GM12875 (cell line): ENCODE measurements around the gene ARHGEF40.
A peak's percentile ranks its signal among the peaks of the same experiment; 100 is the strongest.

Experiments
- H3K4me3 ChIP-seq: one replicate; pipeline ENCODE4 v1.5.1; 2011; ENCODE audit warnings: low read depth, low read length, control low read depth
- TF ChIP-seq, protein P1 (sequence below): IDR thresholded peaks from 2 replicates; pipeline ENCODE4 v1.5.1; 2011; ENCODE audit warnings: low read depth, mild to moderate bottlenecking, control low read depth, inconsistent platforms, low read length, moderate library complexity, borderline replicate concordance; ENCODE audit not compliant: insufficient read depth

ARHGEF40 gene

GRCh38 chr14:21061347-21061668, 8.8 kb upstream of the ARHGEF40 start:
- TF ChIP-seq, protein P1, sequence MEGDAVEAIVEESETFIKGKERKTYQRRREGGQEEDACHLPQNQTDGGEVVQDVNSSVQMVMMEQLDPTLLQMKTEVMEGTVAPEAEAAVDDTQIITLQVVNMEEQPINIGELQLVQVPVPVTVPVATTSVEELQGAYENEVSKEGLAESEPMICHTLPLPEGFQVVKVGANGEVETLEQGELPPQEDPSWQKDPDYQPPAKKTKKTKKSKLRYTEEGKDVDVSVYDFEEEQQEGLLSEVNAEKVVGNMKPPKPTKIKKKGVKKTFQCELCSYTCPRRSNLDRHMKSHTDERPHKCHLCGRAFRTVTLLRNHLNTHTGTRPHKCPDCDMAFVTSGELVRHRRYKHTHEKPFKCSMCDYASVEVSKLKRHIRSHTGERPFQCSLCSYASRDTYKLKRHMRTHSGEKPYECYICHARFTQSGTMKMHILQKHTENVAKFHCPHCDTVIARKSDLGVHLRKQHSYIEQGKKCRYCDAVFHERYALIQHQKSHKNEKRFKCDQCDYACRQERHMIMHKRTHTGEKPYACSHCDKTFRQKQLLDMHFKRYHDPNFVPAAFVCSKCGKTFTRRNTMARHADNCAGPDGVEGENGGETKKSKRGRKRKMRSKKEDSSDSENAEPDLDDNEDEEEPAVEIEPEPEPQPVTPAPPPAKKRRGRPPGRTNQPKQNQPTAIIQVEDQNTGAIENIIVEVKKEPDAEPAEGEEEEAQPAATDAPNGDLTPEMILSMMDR = no peak
- no peak overlapping the region for H3K4me3 ChIP-seq

- TF ChIP-seq, protein P1 = no peak
- H3K4me3 ChIP-seq = no peak overlapping the region
Observed at GRCh38 chr14:21063479-21063878, 6.6 kb upstream of the ARHGEF40 start.

DNA sequence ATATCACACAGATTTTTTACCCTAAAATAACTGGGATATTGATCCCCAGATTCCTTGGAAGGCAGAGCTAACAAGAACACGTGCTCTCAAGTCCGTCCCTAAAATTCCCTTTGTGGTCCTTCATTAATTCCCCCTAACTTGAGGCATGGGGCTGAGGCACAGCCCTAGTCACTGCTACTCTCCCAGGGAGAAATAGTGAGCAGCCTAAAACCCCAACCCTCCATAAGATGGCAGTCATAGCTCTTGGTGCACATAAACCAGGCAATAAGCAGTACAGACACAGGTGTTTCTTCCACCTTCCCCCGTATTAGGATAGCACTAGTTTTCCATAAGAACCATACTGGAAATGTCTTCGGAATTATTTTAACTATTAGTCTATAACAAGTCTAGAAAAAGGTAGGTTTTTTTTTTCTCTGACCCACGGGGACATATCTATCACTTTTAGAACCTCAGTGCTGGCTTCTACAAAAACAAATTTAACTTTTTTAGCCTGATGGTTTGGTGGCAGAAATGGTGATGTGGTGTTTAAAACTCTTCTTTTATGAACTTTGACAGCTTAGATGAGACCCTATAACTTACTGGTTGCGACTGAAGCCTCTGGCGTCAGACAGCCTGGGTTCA, 3.1 kb upstream of the ARHGEF40 start:
- no peak overlapping the region for H3K4me3 ChIP-seq
- TF ChIP-seq, protein P1 = peak; percentile 16; the same call in 1 of the 2 replicates

DNA sequence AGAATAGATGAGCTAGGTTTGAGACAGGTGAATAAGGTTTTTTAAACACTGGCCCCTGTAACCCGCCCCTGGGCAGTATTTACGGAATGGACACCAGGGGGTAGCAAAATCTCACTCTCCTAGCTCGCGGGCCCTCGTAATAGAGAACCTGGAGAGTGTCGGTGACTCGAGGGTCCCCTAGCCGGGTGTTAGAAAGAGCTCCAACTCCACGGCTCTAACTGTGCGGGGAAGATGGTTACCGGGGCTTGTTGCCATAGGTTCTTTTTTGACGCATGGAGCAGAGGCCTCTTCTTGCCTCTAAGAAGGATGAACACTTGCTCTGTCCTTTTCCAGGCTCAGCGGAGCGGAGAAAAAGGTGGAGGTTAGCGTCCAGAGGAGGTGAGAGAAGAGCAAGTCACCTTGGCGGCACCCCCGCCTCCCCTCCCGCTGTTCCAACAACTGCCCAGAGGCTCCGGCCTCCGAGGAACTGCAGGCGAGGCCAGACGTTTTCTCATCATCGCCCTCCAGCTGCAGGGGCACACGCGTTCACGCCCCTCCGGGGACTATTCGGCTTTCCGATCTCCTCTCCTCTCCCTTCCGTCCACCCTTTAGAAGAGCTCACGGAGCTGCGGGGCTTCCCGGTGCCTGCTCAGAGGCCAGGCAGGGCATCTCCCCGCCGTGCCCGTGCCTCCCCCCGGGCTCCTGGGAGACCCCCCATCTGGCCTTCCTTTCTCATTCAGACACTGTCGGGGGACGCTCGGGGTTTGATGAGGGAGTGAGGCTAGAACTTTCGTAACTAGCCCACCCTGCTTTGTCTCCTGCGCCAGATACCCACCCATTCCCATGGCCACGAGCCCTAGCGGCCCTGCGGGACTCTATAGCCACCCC, 1.4 kb upstream of the ARHGEF40 start:
- TF ChIP-seq, protein P1 = peak; percentile 26; the same call in 1 of the 2 replicates
- no peak overlapping the region for H3K4me3 ChIP-seq

GRCh38 chr14:21069388-21070082, 569 bp upstream of the ARHGEF40 start:
- TF ChIP-seq, protein P1 = no peak
- no peak overlapping the region for H3K4me3 ChIP-seq

DNA sequence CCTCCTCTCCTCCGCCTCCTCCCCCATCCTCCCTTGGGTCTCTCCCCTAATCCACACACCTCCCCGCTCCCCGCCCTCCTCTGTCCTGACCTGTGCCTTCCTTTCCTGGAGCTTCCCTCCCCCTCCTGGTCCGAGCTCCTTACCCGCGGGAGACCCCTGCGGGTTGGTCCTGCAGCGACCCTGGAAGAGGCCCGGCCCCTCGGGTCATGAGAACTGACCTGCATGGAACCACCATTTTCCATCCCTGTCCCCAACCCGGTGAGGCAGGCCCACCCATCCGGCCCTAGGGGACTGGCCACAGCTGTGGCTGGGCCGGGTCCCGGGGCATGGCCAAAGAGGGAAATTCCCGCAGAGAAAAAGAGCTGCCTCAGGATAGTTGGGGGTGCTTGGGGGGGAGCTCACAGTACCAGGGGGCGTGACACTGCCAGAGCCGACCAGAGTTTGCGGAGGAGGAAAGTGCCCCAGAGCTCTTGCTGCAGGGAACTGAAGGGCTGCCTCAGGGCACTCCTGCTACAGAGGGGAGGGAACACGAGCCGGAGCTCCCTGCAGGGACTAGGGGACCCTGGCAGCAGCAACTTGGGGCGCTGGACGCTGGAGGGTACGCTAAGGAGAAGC, 613 bp downstream of the ARHGEF40 start:
- peak overlapping the region; percentile 27 for H3K4me3 ChIP-seq
- TF ChIP-seq, protein P1 = no peak
